Measurements from ENCODE around the gene TTC39A.
A peak's percentile ranks its signal among the peaks of the same experiment; 100 is the strongest.
"Not testable (repeated sequence)": the region's sequence is repeated elsewhere in the genome, so short reads cannot be mapped to it uniquely, and the experiment has no call there.

Gene TTC39A

GRCh38 chr1:51336711-51337110 is 6.3 kb upstream of the TTC39A start:
- no peak for DNase-seq

DNA sequence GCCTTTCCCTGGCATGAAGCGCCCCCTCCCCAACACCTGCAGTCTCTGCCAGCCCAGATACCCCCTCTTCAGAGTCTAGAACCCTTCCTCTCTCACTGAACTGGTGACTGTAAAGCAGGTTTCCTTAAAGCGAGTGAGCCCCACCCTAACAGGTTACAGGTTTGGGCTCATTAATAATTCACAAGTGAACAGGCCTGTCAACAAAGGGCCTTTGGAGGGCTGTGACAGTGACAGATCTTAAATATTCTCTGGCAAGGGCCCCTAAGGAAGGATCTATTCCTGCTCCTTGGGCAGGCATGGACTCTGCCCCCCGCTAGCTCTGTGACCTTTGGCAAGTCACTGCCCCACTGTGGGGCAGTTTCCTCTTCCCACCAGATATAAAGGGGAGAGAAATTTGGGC is 5.6 kb upstream of the TTC39A start:
- DNase-seq, result no peak

GRCh38 chr1:51331206-51332100 is 1.1 kb upstream of the TTC39A start:
- DNase-seq, result peak; percentile 79

GRCh38 chr1:51329443-51330325 is 678 bp downstream of the TTC39A start:
- DNase-seq, result no peak

GRCh38 chr1:51328926-51329325 is 1.4 kb downstream of the TTC39A start:
- no peak for DNase-seq

DNA sequence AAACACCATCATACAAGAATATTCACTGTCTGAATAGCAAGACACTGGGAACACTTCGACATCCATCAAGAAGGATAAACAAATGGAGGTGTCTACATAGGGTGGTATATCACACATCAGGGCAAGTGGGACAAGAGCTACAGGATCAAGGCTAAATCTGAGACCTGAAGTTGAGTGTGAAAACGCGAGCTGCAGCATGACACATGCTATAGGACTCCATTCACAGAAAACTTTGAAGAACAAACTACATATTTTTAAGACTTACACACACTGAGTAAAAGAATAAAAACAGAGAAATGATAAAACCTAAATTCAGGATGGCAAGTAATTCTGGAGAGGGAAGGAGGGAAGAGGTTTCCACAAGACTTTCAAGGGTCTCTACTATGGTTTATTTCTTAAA is 2.1 kb downstream of the TTC39A start:
- peak; percentile 76 for DNase-seq

GRCh38 chr1:51327386-51327785 is 3.0 kb downstream of the TTC39A start:
- peak; percentile 75 for DNase-seq

DNA sequence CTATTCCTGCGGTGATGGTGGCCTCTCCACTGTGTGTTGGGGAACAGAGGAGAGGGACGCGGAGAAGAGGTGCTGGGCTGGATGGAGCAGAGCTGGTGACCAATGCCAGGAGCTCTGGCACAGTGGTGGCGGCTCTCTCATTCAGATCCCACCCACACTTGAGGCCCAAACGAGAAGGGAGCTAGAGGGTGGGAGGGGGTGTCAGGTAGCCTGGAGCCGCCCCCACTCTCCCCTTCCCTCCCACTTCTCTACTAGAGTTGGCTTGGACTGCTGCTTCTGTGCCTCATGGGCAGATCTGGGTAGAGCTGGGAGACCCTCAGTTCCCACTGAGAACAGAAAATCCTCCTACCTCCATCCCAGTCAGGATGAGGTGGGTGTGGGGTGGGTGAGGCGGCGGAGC is 3.5 kb downstream of the TTC39A start:
- DNase-seq, result no peak

GRCh38 chr1:51325878-51326755 is 4.2 kb downstream of the TTC39A start:
- no peak for DNase-seq

GRCh38 chr1:51325391-51325790 is 5.0 kb downstream of the TTC39A start:
- DNase-seq, result no peak

- not testable (repeated sequence) for DNase-seq
Observed at GRCh38 chr1:51325011-51325385, 5.4 kb downstream of the TTC39A start.

DNA sequence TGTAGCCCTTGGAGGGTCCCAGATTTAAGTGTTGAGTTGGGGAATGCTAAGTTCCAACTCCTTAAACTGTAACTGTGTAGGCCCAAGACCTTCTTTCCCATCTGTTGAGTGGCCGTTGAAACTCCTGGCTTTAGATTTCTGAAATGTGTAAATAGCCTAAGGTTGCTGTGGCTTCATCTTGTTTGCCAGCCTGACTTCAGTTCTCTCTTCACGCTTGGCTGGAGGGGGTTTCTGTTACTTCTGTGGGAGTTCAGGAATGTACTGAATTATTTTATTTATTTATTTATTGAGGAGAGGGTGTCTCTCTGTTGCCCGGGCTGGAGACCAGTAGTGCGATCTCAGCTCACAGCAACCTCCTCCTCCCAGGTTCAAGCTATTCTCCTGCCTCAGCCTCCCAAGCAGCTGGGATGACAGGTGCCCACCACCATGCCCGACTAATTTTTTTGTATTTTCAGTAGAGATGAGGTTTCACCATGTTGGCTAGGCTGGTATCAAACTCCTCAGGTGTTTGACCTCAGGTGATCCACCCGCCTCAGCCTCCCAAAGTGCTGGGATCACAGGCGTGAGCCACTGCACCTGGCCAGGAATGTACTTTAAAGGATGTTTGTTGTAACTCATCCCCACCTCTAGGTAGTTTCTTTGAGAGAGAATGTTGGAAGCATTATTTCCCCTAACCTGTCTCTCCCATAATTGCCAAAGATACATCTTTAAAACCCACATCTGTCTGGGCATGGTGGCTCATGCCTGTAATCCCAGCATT is 5.9 kb downstream of the TTC39A start:
- no peak for DNase-seq

DNA sequence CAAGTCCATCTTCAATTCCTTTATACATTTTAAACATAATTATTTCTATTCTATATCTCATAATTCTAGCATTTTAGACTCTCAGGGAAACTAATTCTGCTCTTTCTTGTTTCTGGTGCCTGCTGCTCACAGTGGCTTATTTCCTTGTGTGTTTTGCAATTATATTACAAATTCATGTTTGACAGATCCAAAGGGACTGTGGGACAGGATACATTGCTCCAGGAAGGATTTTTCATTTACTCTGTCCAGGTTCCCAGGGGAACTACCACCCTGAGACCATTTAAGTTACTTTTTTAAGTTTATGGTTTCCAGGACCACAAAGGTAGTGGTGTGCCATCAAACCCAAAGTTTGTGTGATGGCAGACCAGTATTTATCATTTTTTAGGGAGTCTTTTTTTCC is 6.6 kb downstream of the TTC39A start:
- DNase-seq, result no peak

- no peak for DNase-seq
Observed at GRCh38 chr1:51322417-51323101, 7.8 kb downstream of the TTC39A start.

- no peak for DNase-seq
Observed at GRCh38 chr1:51321924-51322280, 8.5 kb downstream of the TTC39A start.

GRCh38 chr1:51320967-51321923 is 9.1 kb downstream of the TTC39A start:
- DNase-seq, result no peak

GRCh38 chr1:51317798-51318197 is 12.6 kb downstream of the TTC39A start:
- DNase-seq, result no peak

GRCh38 chr1:51316846-51317120 is 13.6 kb downstream of the TTC39A start:
- no peak for DNase-seq

- no peak for DNase-seq
Observed at GRCh38 chr1:51316113-51316845, 14.1 kb downstream of the TTC39A start.

DNA sequence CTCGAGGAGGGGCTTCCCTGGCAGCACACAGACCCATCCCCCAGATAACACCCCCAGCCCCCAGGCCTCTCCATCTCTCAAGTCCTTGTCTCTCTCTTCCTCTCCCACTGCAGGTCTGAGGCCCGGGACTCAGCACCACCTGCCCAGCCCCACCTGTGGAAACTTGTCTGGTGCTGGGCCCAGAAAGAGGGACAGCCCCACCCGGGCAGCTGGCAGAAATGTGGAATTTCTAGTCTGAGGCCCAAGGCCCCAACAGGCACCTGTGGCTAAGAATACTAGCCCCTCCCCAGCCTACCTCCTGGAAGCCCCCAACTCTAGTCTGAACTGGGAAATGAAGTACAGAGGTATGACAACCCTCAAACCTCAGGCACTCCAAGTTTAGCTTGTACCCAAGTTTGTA is 15.4 kb downstream of the TTC39A start:
- no peak for DNase-seq

Data from fibroblast of skin of back (primary cell).